ENCODE data around the gene UFM1.
"Not testable (repeated sequence)": the region's sequence is repeated elsewhere in the genome, so short reads cannot be mapped to it uniquely, and the experiment has no call there.

UFM1 gene

GRCh38 chr13:38355595-38356119 lies 6.0 kb downstream of the UFM1 start:
- DNase-seq: no peak
- in situ Hi-C loops (cut with HindIII; ENCODE audit: low pct_ligation_motif_present, low sequenced_read_pairs): no loop called here
- no peak overlapping the region for H3K4me3 ChIP-seq (ENCODE audit: low read depth, low read length)
- H3K27ac ChIP-seq: no peak overlapping the region
- peaks cover 25% of the 10 kb centered on the region for H3K36me3 ChIP-seq (replicated peaks)
- TF ChIP-seq CTCF (IDR thresholded peaks at IDR 0.05; ENCODE audit: low read depth, low read length, missing control alignments): no peak
- H3K27me3 ChIP-seq (replicated peaks): no peaks in the 10 kb centered on the region

DNA sequence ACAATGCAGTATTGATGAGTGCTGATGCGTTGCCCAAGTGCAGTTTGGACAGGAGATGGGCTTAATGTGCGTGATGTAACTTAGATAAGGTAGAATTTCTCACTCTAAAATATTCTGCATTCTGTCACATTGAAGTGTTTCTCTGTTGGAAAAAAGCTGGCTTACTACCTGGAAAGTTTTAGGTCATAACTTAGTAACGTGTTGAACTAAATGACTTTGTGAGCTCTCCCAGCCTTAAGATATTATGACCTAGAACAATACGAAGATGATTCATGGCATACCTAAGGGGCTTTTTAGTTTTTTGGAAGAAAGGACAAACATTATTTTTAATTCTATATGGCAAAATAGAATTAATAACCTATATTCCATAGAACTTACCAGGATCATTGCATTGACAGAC lies 9.0 kb downstream of the UFM1 start:
- in situ Hi-C loops (cut with HindIII; ENCODE audit: low pct_ligation_motif_present, low sequenced_read_pairs): no loop called here
- TF ChIP-seq CTCF (IDR thresholded peaks at IDR 0.05; ENCODE audit: low read depth, low read length, missing control alignments): no peak
- Histone ChIP-seq H3K27me3 (replicated peaks) (no peaks in the 10 kb centered on the region), H3K4me3 (ENCODE audit: low read depth, low read length) (no peak overlapping the region), H3K36me3 (replicated peaks) (peaks cover 35% of the 10 kb centered on the region), H3K27ac (no peak overlapping the region)
- no peak for DNase-seq

DNA sequence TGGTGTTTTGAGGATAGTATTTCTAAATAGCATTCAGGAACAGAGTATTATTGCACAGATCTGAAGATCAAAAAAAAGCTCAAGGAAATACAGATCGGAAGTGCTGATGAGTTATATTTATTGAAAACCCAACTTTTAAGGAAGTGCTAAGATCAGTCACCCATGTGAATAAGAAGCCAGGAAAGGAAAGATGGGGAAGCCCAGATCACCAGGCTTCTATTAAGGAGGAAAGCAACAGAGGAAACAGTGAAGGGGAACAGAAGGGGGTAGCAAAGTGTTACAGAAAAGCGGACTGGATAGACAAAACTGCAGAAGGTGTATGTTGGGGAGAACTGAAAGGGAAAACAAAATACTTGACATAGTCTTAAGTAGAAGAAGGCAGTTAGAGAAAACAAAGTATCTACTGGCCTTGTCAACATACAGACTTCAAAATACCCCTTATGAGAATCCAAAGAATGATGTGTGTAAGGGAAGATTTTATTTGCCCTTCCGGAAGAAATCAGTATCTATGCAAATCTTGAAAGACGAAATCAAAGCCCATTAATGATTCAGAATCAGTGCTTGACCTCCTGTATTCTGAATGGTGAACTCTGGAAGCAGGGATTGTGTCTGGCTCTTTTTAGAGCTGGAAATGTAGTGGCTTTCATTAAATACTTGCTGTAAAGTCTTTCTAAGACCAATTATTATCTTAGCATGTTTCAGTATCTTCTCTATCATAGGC lies 12.1 kb downstream of the UFM1 start:
- no peak for DNase-seq
- no peak overlapping the region for H3K27ac ChIP-seq
- peaks cover 19% of the 10 kb centered on the region for H3K36me3 ChIP-seq (replicated peaks)
- no peaks in the 10 kb centered on the region for H3K27me3 ChIP-seq (replicated peaks)
- H3K4me3 ChIP-seq (ENCODE audit: low read depth, low read length): no peak overlapping the region
- in situ Hi-C loops (cut with HindIII; ENCODE audit: low pct_ligation_motif_present, low sequenced_read_pairs): no loop called here
- no peak for TF ChIP-seq CTCF (IDR thresholded peaks at IDR 0.05; ENCODE audit: low read depth, low read length, missing control alignments)

- in situ Hi-C loops (cut with HindIII; ENCODE audit: low pct_ligation_motif_present, low sequenced_read_pairs): no loop called here
- TF ChIP-seq CTCF (IDR thresholded peaks at IDR 0.05; ENCODE audit: low read depth, low read length, missing control alignments): no peak
- H3K4me3 ChIP-seq (ENCODE audit: low read depth, low read length): no peak overlapping the region
- no peaks in the 10 kb centered on the region for H3K27me3 ChIP-seq (replicated peaks)
- no peak for DNase-seq
- no peak overlapping the region for H3K27ac ChIP-seq
- H3K36me3 ChIP-seq (replicated peaks): peaks cover 16% of the 10 kb centered on the region
Observed at GRCh38 chr13:38363219-38363618, 13.6 kb downstream of the UFM1 start.

- H3K27me3 ChIP-seq (replicated peaks); in situ Hi-C loops (cut with HindIII; ENCODE audit: low pct_ligation_motif_present, low sequenced_read_pairs); DNase-seq; H3K27ac ChIP-seq; H3K4me3 ChIP-seq (ENCODE audit: low read depth, low read length): not testable (repeated sequence)
- peaks cover 16% of the 10 kb centered on the region for H3K36me3 ChIP-seq (replicated peaks)
Observed at GRCh38 chr13:38363746-38364145, 14.1 kb downstream of the UFM1 start.

DNA sequence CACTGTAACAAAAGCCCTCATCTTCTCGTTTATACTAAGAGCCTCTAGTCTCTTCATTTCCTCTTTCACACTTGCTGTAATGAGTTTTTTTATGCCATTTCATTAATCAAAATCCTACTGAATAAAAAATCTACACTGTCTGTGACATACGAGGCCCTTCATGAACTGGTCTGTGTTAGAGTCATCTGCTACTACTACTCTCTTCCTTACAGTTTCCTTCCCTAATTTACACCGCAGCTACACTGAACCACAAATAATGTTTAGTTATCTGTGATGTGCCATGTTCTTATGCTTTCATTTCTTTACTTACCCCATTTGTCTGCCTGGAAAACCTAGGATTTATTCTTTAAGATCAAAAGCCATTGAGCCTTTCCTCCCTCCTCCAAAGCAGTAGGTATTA lies 16.0 kb downstream of the UFM1 start:
- no peak overlapping the region for H3K27ac ChIP-seq
- no peak for DNase-seq
- no peaks in the 10 kb centered on the region for H3K27me3 ChIP-seq (replicated peaks)
- no peak overlapping the region for H3K4me3 ChIP-seq (ENCODE audit: low read depth, low read length)
- no peak for TF ChIP-seq CTCF (IDR thresholded peaks at IDR 0.05; ENCODE audit: low read depth, low read length, missing control alignments)
- in situ Hi-C loops (cut with HindIII; ENCODE audit: low pct_ligation_motif_present, low sequenced_read_pairs): no loop called here
- peaks cover 10% of the 10 kb centered on the region for H3K36me3 ChIP-seq (replicated peaks)
